ENCODE results near the gene CAPN5.

- TF ChIP-seq TOX (CRISPR knock-in tag; IDR thresholded peaks at IDR 0.05; ENCODE audit: borderline replicate concordance) (no peak), ARNTL (CRISPR knock-in tag; IDR thresholded peaks at IDR 0.05; ENCODE audit: borderline replicate concordance, low read depth) (no peak), ISL1 (CRISPR knock-in tag; IDR thresholded peaks at IDR 0.05) (no peak), SNAI2 (CRISPR knock-in tag; IDR thresholded peaks at IDR 0.05) (no peak)
These were observed 8.7 kb downstream of the CAPN5 start for GRCh38 chr11:77075425-77075905.

Data from SK-N-SH treated with all-trans-retinoic acid at 6 μM for 48 hours (cell line).